WTC11 (cell line): ENCODE measurements around the gene LAMA2. TPM values are rescaled to one million over a fixed set of nuclear protein-coding genes. Genes with fewer than 3 reads are reported as not detected.

Source experiments
- ATAC-seq: fragments of 200-7000 bp; cut with Tn5 transposase; 2 replicates; pipeline ENCODE4 v1.10.0; 2021; ENCODE audit warnings: mild to moderate bottlenecking, moderate library complexity
- CTCF ChIA-PET: fragments of 300-600 bp; sonication (Branson Sonifier 250); formaldehyde crosslinking; loops from one replicate; lab custom pipeline; 2021; ENCODE audit warnings: antibody characterized with exemption; lab: Charles Lee
- POLR2A ChIA-PET: fragments of 350-600 bp; sonication (Branson Sonifier 250); formaldehyde crosslinking; loops from one replicate; lab custom pipeline; 2021; ENCODE audit warnings: antibody characterized with exemption; lab: Charles Lee
- DNase-seq: peaks from one replicate; pipeline ENCODE4 v3.0.0; 2021; ENCODE audit warnings: low spot score
- H3K27ac Mint-ChIP-seq: 2 replicates; pipeline ENCODE4 v1.8.0; 2021; ENCODE audit warnings: mixed read lengths
- H3K27me3 Mint-ChIP-seq: 2 replicates; pipeline ENCODE4 v1.8.0; 2021; ENCODE audit warnings: low read depth, mild to moderate bottlenecking, moderate library complexity, mixed read lengths
- H3K36me3 Mint-ChIP-seq: 2 replicates; pipeline ENCODE4 v1.8.0; 2021; ENCODE audit warnings: mixed read lengths
- H3K4me1 Mint-ChIP-seq: 2 replicates; pipeline ENCODE4 v1.8.0; 2022; ENCODE audit warnings: mixed read lengths
- H3K4me3 Mint-ChIP-seq: 2 replicates; pipeline ENCODE4 v1.8.0; 2021; ENCODE audit warnings: mild to moderate bottlenecking, moderate library complexity, mixed read lengths
- H3K9me3 Mint-ChIP-seq: 2 replicates; pipeline ENCODE4 v1.8.0; 2021; ENCODE audit warnings: mixed read lengths
- AFF4 ChIP-seq: sonication (generic); formaldehyde crosslinking; IDR thresholded peaks from 2 replicates; pipeline ENCODE4 v1.8.1; 2023; ENCODE audit warnings: mild to moderate bottlenecking, missing genetic modification reagents, borderline replicate concordance
- ARID4B ChIP-seq: sonication (generic); formaldehyde crosslinking; IDR thresholded peaks from 2 replicates; pipeline ENCODE4 v1.8.0; 2023; ENCODE audit warnings: missing genetic modification reagents, mild to moderate bottlenecking, borderline replicate concordance
- ATF6 ChIP-seq: sonication (generic); formaldehyde crosslinking; IDR thresholded peaks from 2 replicates; pipeline ENCODE4 v1.8.1; 2023; ENCODE audit warnings: mild to moderate bottlenecking, missing genetic modification reagents
- CREM ChIP-seq: sonication (generic); formaldehyde crosslinking; IDR thresholded peaks from 2 replicates; pipeline ENCODE4 v1.8.1; 2022; ENCODE audit warnings: mild to moderate bottlenecking, missing genetic modification reagents, moderate library complexity
- E2F1 ChIP-seq: sonication (generic); formaldehyde crosslinking; IDR thresholded peaks from 2 replicates; pipeline ENCODE4 v1.8.0; 2022; ENCODE audit warnings: mild to moderate bottlenecking, missing genetic modification reagents
- FOXP1 ChIP-seq: sonication (generic); formaldehyde crosslinking; IDR thresholded peaks from 2 replicates; pipeline ENCODE4 v1.8.0; 2022; ENCODE audit warnings: missing genetic modification reagents, mild to moderate bottlenecking, moderate library complexity, borderline replicate concordance
- IRF1 ChIP-seq: sonication (generic); formaldehyde crosslinking; IDR thresholded peaks from 2 replicates; pipeline ENCODE4 v1.8.0; 2023; ENCODE audit warnings: missing genetic modification reagents
- JUN ChIP-seq: sonication (generic); formaldehyde crosslinking; IDR thresholded peaks from 2 replicates; pipeline ENCODE4 v1.8.0; 2023; ENCODE audit warnings: mild to moderate bottlenecking, missing genetic modification reagents
- OVOL2 ChIP-seq: fragments of 250-450 bp; sonication (Bioruptor Pico); IDR thresholded peaks from 2 replicates; pipeline ENCODE4 v1.9.0; 2021; ENCODE audit warnings: mild to moderate bottlenecking, borderline replicate concordance
- PREB ChIP-seq: sonication (generic); formaldehyde crosslinking; IDR thresholded peaks from 2 replicates; pipeline ENCODE4 v1.8.1; 2022; ENCODE audit warnings: mild to moderate bottlenecking, missing genetic modification reagents, moderate library complexity, borderline replicate concordance
- RORB ChIP-seq: fragments of 250-450 bp; sonication (Bioruptor Pico); IDR thresholded peaks from 2 replicates; pipeline ENCODE4 v1.9.0; 2021; ENCODE audit warnings: mild to moderate bottlenecking
- SMAD4 ChIP-seq: sonication (generic); formaldehyde crosslinking; IDR thresholded peaks from 2 replicates; pipeline ENCODE4 v1.8.0; 2022; ENCODE audit warnings: mild to moderate bottlenecking, missing genetic modification reagents
- SOX15 ChIP-seq: fragments of 250-450 bp; sonication (Bioruptor Pico); IDR thresholded peaks from 2 replicates; pipeline ENCODE4 v1.9.0; 2021; ENCODE audit warnings: mild to moderate bottlenecking
- ZBTB43 ChIP-seq: sonication (generic); formaldehyde crosslinking; IDR thresholded peaks from 2 replicates; pipeline ENCODE4 v1.8.1; 2023; ENCODE audit warnings: mild to moderate bottlenecking, missing genetic modification reagents
- ZMAT4 ChIP-seq: fragments of 250-450 bp; sonication (Bioruptor Pico); IDR thresholded peaks from 2 replicates; pipeline ENCODE4 v1.9.0; 2021; ENCODE audit warnings: mild to moderate bottlenecking
- ZNF263 ChIP-seq: sonication (generic); formaldehyde crosslinking; IDR thresholded peaks from 2 replicates; pipeline ENCODE4 v1.8.1; 2022; ENCODE audit warnings: low read depth, mild to moderate bottlenecking, moderate library complexity, missing genetic modification reagents
- ZSCAN18 ChIP-seq: fragments of 250-450 bp; sonication (Bioruptor Pico); IDR thresholded peaks from 2 replicates; pipeline ENCODE4 v2.1.2; 2022; ENCODE audit warnings: mild to moderate bottlenecking, moderate library complexity
- total RNA-seq: library from RNA; stranded (reverse); gene quantifications from 3 replicates; pipeline ENCODE4 v1.2.3, GENCODE V29; 2021

Gene LAMA2
- total RNA-seq, 1 experiment from 2014 or later = 6.6 TPM

- Mint-ChIP-seq H3K36me3 (peaks cover 6% of the 10 kb centered on the region), H3K27me3 (no peaks in the 10 kb centered on the region), H3K4me3 (no peak overlapping the region), H3K9me3 (peaks cover 9% of the 10 kb centered on the region), H3K4me1 (no peaks in the 10 kb centered on the region), H3K27ac (no peak overlapping the region)
- TF ChIP-seq SOX15 (CRISPR knock-in tag) (no peak), SMAD4 (CRISPR knock-in tag) (no peak), RORB (CRISPR knock-in tag) (no peak), CREM (CRISPR knock-in tag) (no peak), ATF6 (no peak), JUN (CRISPR knock-in tag) (no peak), ZSCAN18 (CRISPR knock-in tag) (no peak), PREB (CRISPR knock-in tag) (no peak), ZNF263 (CRISPR knock-in tag) (no peak), ZMAT4 (CRISPR knock-in tag) (no peak), E2F1 (CRISPR knock-in tag) (no peak)
- POLR2A ChIA-PET = no interaction called here
- ATAC-seq (no peak), DNase-seq (no peak)
- CTCF ChIA-PET = no interaction called here
Measured at GRCh38 chr6:129047834-129048233, 164.9 kb downstream of the LAMA2 start.

- Mint-ChIP-seq H3K27ac (peak overlapping the region; percentile 1; the same call in 1 of the 2 replicates), H3K4me1 (no peaks in the 10 kb centered on the region), H3K36me3 (no peaks in the 10 kb centered on the region; the same call in 1 of the 2 replicates), H3K4me3 (no peak overlapping the region), H3K27me3 (no peaks in the 10 kb centered on the region), H3K9me3 (no peaks in the 10 kb centered on the region)
- POLR2A ChIA-PET = no interaction called here
- CTCF ChIA-PET = no interaction called here
- DNase-seq (no peak), ATAC-seq (peak; percentile 36; the same call in 1 of the 2 replicates)
- TF ChIP-seq ARID4B (no peak), FOXP1 (CRISPR knock-in tag) (no peak), IRF1 (CRISPR knock-in tag) (no peak), RORB (CRISPR knock-in tag) (no peak), AFF4 (CRISPR knock-in tag) (no peak), OVOL2 (CRISPR knock-in tag) (no peak), ZBTB43 (CRISPR knock-in tag) (no peak)
Measured at GRCh38 chr6:129050086-129050485, 167.1 kb downstream of the LAMA2 start.
